Activated CD8-positive, alpha-beta memory T cell treated with anti-CD3 and anti-CD28 coated beads for 36 hours (primary cell): ENCODE data around the gene ZC3H10. TPM values are rescaled to one million over a fixed set of nuclear protein-coding genes. Genes with fewer than 3 reads are reported as not detected.

Experiments
- CTCF ChIA-PET: fragments of 350-600 bp; sonication (Branson Sonifier 250); formaldehyde crosslinking; loops from one replicate; lab custom pipeline; 2021; ENCODE audit warnings: antibody characterized with exemption; lab: Charles Lee
- POLR2A ChIA-PET: fragments of 350-600 bp; sonication (Branson Sonifier 250); formaldehyde crosslinking; loops from one replicate; lab custom pipeline; 2021; ENCODE audit warnings: antibody characterized with exemption; lab: Charles Lee
- total RNA-seq, 2 experiments: library from RNA; stranded (reverse); gene quantifications; one replicate each; pipeline ENCODE4 v1.2.3, GENCODE V29; 2021

Gene ZC3H10
- total RNA-seq, 2 experiments from 2014 or later, result 9.8 TPM

GRCh38 chr12:56137853-56138571 lies 19.9 kb downstream of the ZC3H10 start:
- ChIA-PET CTCF (interaction anchor here (1.5 to 2.4 kb wide), 2 partner anchors 51 to 52 kb away, joined by 5 to 6 read pairs; partner anchors contain the start of gene SMARCC2), POLR2A (no interaction called here)

GRCh38 chr12:56141946-56142784 lies 24.1 kb downstream of the ZC3H10 start:
- POLR2A ChIA-PET, result interaction anchor here (0.9 kb wide), 1 partner anchor 30 kb away, joined by 3 read pairs; no protein-coding TSS in a partner anchor
- CTCF ChIA-PET, result interaction anchor here (0.7 to 1.9 kb wide), 3 partner anchors 13 to 80 kb away, joined by 3 to 5 read pairs (median 3); partner anchors contain the start of gene SMARCC2

- ChIA-PET CTCF (interaction anchor here (0.7 to 1.9 kb wide), 4 partner anchors 12 to 79 kb away, joined by 3 to 5 read pairs (median 4); partner anchors contain the start of gene SMARCC2), POLR2A (interaction anchor here (1.1 kb wide), 1 partner anchor 9 kb away, joined by 3 read pairs; the partner anchor contains the start of gene MYL6B)
Observed at GRCh38 chr12:56143217-56143616, 25.2 kb downstream of the ZC3H10 start.

- POLR2A ChIA-PET, result interaction anchor here (0.8 to 1.1 kb wide), 2 partner anchors 8 to 40 kb away, joined by 3 read pairs; partner anchors contain the start of genes MYL6B and PA2G4
- CTCF ChIA-PET, result interaction anchor here (1.0 to 1.5 kb wide), 4 partner anchors 12 to 123 kb away, joined by 3 to 4 read pairs (median 4); partner anchors contain the start of genes COQ10A and SMARCC2
Observed at GRCh38 chr12:56143870-56144269, 25.8 kb downstream of the ZC3H10 start.

GRCh38 chr12:56145217-56145616 lies 27.2 kb downstream of the ZC3H10 start:
- ChIA-PET POLR2A (no interaction called here), CTCF (interaction anchor here (1.3 kb wide), 1 partner anchor 122 kb away, joined by 3 read pairs; the partner anchor contains the start of gene COQ10A)

GRCh38 chr12:56146492-56147460 lies 28.7 kb downstream of the ZC3H10 start:
- POLR2A ChIA-PET, result no interaction called here
- CTCF ChIA-PET, result interaction anchor here (1.0 kb wide), 1 partner anchor 43 kb away, joined by 3 read pairs; no protein-coding TSS in a partner anchor

- ChIA-PET CTCF (interaction anchor here (0.7 to 3.0 kb wide), 6 partner anchors 11 to 33 kb away, joined by 3 to 7 read pairs (median 3); partner anchors contain the start of gene ZC3H10), POLR2A (interaction anchor here (1.4 kb wide), 1 partner anchor 23 kb away, joined by 13 read pairs; the partner anchor contains the start of gene ESYT1)
Observed at GRCh38 chr12:56150563-56150962, 32.5 kb downstream of the ZC3H10 start.

- POLR2A ChIA-PET, result interaction anchor here (0.6 to 1.4 kb wide), 10 partner anchors 9 to 164 kb away, joined by 3 to 13 read pairs (median 4); partner anchors contain the start of genes CNPY2, ESYT1, PA2G4 and SMARCC2
Observed at GRCh38 chr12:56151672-56152131, 33.6 kb downstream of the ZC3H10 start.

GRCh38 chr12:56152132-56152755 lies 34.2 kb downstream of the ZC3H10 start, which contains the start of gene MYL6B:
Gene MYL6B, plus strand, starts transcription at chr12:56152587. Its CDS starts 1,332 bp downstream, at chr12:56153919.
- ChIA-PET POLR2A (interaction anchor here (0.6 to 1.4 kb wide), 9 partner anchors 9 to 111 kb away, joined by 3 to 13 read pairs (median 4); partner anchors contain the start of genes ESYT1, PA2G4 and SMARCC2), CTCF (interaction anchor here (0.9 to 3.0 kb wide), 7 partner anchors 10 to 37 kb away, joined by 3 to 8 read pairs (median 3); partner anchors contain the start of genes ESYT1 and SMARCC2)

More at GRCh38 chr12:56151672-56152131, 33.6 kb downstream of the ZC3H10 start:
- CTCF ChIA-PET, result interaction anchor here (0.9 to 3.0 kb wide), 9 partner anchors 10 to 38 kb away, joined by 3 to 8 read pairs (median 3); partner anchors contain the start of genes ESYT1 and SMARCC2

GRCh38 chr12:56152756-56153677 lies 35.0 kb downstream of the ZC3H10 start:
- ChIA-PET POLR2A (no interaction called here), CTCF (interaction anchor here (1.5 kb wide), 1 partner anchor 36 kb away, joined by 3 read pairs; the partner anchor contains the start of gene SMARCC2)

- CTCF ChIA-PET, result interaction anchor here (0.7 to 1.5 kb wide), 5 partner anchors 27 to 70 kb away, joined by 3 to 5 read pairs (median 3); partner anchors contain the start of gene SMARCC2
- POLR2A ChIA-PET, result no interaction called here
Observed at GRCh38 chr12:56153678-56154065, 35.6 kb downstream of the ZC3H10 start.

GRCh38 chr12:56154246-56154771 lies 36.2 kb downstream of the ZC3H10 start:
- POLR2A ChIA-PET, result no interaction called here

GRCh38 chr12:56154818-56155217 lies 36.8 kb downstream of the ZC3H10 start:
- CTCF ChIA-PET, result interaction anchor here (0.6 to 1.5 kb wide), 5 partner anchors 19 to 68 kb away, joined by 3 to 5 read pairs (median 3); partner anchors contain the start of gene SMARCC2
- POLR2A ChIA-PET, result no interaction called here

More at GRCh38 chr12:56154246-56154771, 36.2 kb downstream of the ZC3H10 start:
- CTCF ChIA-PET, result interaction anchor here (0.6 to 1.5 kb wide), 6 partner anchors 18 to 69 kb away, joined by 3 to 5 read pairs (median 3); partner anchors contain the start of gene SMARCC2

- POLR2A ChIA-PET, result interaction anchor here (0.6 kb wide), 1 partner anchor 110 kb away, joined by 12 read pairs; no protein-coding TSS in a partner anchor
- CTCF ChIA-PET, result interaction anchor here (0.6 to 1.3 kb wide), 2 partner anchors 33 to 159 kb away, joined by 3 to 6 read pairs; partner anchors contain the start of gene SMARCC2
Observed at GRCh38 chr12:56155256-56155845, 37.3 kb downstream of the ZC3H10 start.
